Glomerular visceral epithelial cell (primary cell): ENCODE results near the gene FLYWCH1.

Experiments
- DNase-seq: peaks from one replicate; pipeline ENCODE4 v3.0.0-alpha.2; 2016; ENCODE audit errors: extremely low spot score

Gene FLYWCH1

GRCh38 chr16:2953706-2954627, 42.2 kb downstream of the FLYWCH1 start:
- no peak for DNase-seq

DNA sequence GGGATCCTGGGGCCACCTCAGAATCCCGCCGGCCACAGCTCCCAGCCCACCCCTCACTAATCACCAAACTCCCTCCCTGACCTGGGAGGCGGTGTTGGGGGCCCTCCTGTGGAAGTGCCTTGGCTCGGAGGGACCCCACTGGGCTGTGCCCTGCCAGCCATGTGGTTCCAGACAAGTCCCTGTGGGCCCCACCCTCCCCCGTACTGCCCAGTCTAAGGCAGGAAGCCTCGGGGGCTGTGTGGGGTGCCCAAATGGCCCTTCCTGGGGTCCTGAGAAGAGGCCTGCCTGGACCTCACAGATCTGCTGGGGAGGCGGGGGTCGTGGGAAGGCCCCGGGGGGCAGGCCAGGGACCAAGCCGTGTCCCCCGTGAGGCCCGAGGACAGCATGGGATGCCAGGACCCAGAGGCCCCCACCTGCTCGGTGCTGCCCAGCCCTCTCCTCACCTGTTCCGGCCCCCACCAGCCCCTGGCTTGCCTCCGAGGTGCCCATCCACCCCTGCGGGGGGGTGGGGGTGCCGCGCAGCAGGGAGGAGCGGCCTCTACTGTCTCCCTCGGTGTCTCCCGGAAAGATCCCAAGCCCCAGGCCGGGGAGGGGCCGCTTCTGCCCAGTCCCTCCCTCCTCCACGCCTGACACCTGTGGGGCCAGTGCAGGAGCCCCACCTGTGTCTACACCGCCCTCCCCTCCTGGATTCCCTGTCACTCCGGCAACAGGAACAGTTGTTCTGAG, 43.1 kb downstream of the FLYWCH1 start:
- DNase-seq = no peak

GRCh38 chr16:2955438-2955778, 43.7 kb downstream of the FLYWCH1 start:
- no peak for DNase-seq

GRCh38 chr16:2955779-2956578, 44.2 kb downstream of the FLYWCH1 start:
- no peak for DNase-seq

DNA sequence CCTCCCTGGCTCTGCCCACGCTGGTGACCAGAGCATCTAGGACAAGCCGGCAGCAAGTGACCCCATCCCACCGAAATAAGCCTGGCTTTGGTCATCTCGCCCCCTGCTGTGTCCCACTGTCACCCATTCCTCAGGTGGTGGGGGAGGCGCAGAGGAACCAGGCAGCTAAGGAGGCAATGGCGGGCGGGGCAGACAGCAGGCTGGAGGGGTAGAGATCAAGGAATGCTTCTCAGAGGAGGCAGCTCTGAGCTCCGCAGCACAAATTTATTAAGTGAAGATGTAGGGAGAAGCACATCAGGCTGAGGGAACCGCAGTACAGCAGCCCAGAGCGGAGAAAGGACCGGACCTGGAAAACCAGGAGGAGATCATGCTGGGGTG, 44.8 kb downstream of the FLYWCH1 start:
- DNase-seq = no peak

DNA sequence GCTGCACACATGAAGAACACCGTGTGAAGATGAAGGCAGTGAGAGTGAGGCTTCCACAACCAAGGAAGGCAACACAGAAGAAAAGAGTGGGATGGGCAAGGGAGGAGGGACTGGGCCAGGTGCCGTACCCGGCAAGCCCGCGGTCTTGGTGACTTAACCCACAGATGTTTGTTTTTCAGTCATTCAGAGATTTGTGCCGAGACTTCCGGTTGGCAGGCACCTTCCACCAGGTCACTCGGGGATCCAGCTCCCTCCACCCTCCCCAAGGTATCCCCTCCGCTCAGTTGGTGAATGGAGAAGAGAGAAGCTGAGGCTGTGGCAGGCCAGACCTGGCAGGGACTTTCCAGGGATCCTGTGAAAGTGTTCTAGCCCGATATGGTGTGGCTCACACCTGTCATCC, 47.5 kb downstream of the FLYWCH1 start:
- DNase-seq = no peak

DNA sequence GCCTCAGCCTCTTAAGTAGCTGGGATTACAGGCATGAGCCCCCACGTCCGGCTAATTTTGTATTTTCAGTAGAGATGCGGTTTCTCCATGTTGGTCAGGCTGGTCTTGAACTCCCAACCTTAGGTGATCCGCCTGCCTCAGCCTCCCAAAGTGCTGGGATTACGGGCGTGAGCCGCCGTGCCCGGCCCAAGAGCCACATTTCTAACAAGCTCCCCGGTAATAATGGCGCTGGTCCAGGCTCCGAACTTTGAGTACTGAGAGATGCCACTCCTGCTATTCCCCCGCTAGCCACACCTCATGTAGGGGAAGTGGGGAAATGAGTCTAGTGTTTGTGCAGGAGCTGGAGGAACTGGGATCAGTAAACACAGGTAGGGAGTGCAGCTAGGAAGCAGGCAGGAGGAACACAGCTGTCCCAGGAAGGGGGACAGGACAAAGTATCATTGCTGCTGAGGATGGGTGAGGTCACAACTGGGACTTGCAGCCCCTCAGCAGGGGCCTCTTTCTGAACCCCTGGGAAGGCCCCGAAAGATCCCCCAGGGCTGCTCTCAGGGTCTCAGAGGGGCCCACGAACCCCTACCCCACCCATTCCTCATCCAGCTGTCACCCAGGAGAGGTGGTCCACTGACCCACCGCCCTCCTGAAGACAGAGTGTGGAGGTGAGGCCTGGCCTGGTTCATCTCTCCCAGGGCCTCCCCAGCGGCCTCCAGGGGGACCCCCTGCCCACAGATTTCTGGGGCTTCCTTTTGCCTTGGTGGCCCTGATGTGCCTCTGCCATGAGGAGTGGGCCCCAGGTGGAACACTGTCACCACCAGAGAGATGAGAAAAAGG, 48.7 kb downstream of the FLYWCH1 start:
- no peak for DNase-seq

- no peak for DNase-seq
These were observed 50.8 kb downstream of the FLYWCH1 start for GRCh38 chr16:2962334-2963073.

- DNase-seq = no peak
These were observed 51.5 kb downstream of the FLYWCH1 start for GRCh38 chr16:2963074-2963722.

GRCh38 chr16:2963723-2964474, 52.2 kb downstream of the FLYWCH1 start, which contains the start of gene KREMEN2:
Gene KREMEN2, plus strand, starts transcription at chr16:2964275. Its CDS starts 246 bp downstream, at chr16:2964521.
- peak; percentile 65 for DNase-seq

GRCh38 chr16:2964475-2965336, 53.0 kb downstream of the FLYWCH1 start:
- DNase-seq = peak; percentile 70

DNA sequence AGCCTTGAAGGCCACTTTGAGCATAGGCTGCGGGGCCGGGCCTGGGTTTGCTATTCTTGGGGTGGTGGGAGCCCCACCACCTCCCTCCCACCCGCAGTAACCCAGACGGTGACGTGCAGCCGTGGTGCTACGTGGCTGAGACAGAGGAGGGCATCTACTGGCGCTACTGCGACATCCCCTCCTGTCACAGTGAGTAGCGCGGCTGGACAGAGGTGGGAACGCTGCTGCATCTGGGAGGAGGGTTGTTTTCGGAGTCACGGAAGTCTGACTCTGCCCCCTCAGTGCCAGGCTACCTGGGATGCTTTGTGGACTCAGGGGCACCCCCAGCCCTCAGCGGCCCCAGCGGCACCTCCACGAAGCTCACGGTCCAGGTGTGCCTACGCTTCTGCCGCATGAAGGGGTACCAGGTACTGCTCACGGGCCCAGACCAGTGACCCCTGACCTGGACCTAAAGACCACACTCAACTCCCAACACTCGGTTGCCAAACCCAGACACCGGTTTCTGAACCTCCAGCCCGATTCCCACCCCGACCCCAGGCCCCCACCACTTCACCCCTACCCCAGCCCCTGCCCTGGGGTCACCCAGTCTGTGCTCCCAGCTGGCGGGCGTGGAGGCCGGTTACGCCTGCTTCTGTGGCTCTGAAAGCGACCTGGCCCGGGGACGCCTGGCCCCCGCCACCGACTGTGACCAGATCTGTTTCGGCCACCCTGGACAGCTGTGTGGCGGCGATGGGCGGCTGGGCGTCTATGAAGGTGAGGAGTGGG, 54.5 kb downstream of the FLYWCH1 start:
- no peak for DNase-seq

GRCh38 chr16:2966808-2967191, 55.1 kb downstream of the FLYWCH1 start:
- DNase-seq = no peak

DNA sequence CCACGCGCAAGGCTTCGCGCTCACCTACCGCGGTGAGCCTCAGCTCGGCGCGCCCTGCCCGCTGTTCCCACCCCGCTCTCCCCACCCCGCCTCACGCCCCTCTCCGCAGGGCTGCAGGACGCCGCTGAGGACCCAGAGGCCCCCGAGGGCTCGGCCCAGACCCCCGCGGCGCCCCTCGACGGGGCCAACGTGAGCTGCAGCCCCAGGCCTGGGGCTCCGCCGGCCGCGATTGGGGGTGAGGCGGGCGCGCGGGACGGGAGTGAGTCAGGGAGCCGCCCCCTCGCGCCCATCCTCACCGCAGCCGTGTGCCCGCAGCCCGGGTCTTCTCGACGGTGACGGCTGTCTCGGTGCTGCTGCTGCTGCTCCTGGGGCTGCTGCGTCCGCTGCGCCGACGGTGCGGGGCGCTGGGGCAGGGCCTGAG, 55.5 kb downstream of the FLYWCH1 start:
- DNase-seq = no peak

DNA sequence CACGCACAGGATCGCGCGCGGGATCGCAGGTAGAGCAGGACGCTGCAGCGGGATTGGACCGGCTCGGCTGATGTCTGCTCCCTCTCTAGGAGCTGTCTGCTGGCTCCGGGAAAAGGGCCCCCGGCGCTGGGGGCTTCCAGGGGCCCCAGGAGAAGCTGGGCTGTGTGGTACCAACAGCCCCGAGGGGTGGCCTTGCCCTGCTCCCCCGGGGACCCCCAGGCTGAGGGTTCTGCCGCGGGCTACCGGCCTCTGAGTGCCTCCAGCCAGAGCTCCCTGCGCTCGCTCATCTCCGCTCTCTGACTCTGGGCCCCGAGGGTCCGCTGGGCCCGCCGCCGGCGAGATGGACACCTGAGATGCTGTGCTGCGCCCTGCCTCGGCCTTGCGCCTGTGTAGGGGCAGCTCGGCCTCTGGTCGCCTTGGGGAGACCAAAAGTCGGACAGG, 56.0 kb downstream of the FLYWCH1 start:
- no peak for DNase-seq

DNA sequence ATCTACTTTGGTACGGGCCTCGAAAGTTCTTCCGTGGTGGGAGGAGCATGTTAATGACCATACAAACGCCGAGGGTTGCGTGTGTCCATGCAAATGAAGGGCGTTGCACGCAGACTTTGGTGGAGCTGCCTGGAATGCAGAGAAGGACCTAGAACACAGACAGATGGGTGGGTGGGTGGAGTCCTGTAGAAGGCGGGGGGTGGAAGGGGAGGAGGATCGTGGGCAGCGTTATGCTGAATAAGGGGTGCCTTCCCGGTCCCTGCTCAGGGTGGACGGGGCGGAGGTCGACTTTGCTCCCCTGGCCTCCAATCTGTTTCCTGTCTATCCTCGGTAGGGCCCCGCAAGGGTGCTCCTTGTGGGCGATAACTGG, 56.6 kb downstream of the FLYWCH1 start:
- DNase-seq = no peak

- peak; percentile 92 for DNase-seq
These were observed 57.2 kb downstream of the FLYWCH1 start, which contains the start of gene PAQR4 for GRCh38 chr16:2968738-2969544. Gene PAQR4, plus strand, starts transcription at chr16:2969348. Its CDS starts 327 bp downstream, at chr16:2969675.
